Stimulated activated CD8-positive, alpha-beta memory T cell treated with anti-CD3 and anti-CD28 coated beads, Interleukin-15, amount 100 ng/mL, for 1 hour (primary cell): Measurements from ENCODE around the gene NEK6.
A peak's percentile ranks its signal among the peaks of the same experiment; 100 is the strongest.

Experiments used
- DNase-seq: peaks from one replicate; pipeline ENCODE4 v3.0.0-alpha.2; 2020; ENCODE audit warnings: low read depth

The NEK6 gene

GRCh38 chr9:124296796-124297550 lies 39.2 kb downstream of the NEK6 start:
- no peak for DNase-seq

DNA sequence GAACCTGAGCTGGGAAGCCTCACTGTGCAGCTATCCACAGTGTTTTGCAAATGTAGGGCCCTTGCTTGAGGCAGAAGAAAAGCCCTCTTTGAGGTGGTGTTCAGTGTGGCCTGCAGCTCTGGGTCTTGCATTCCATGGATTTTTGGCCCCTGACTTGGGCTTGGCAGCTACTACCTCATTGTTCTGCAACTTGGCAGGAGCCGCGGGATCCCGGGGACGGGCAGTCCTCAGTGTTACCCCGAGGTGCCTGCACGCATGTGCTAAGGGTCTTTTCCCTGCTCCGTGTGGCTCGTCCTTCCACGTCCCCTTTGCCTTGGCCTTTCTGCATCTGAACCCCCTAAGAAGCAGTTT lies 39.8 kb downstream of the NEK6 start:
- DNase-seq: no peak

- no peak for DNase-seq
Observed at GRCh38 chr9:124297915-124298645, 40.3 kb downstream of the NEK6 start.

DNA sequence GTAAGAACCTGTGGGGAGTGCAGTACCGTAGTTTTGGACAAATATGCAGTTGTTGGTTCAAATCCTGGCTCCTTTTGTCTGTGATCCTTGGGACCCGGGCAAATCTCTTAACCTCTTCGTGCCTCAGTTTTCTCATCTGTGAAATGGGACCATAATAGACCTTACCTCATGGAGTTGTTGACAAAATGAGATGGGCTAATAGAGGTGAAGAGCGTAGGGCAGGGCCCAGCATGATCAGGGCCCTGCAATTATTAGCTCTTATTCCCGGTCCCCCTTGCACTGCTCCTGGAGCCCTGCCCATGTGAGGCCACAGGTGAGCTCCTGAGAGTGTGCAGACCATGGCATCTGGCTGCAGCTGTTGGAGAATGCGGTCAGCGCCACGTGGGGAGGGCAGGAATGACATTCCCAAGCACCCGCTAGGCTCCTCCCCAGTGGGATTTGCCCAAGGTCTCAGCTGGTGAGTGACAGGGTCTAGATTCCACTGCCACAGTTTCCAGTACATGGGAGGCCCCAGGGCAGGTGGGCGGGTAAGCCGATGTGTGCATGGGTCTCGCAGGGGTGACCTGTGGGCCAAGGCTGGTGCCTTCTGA lies 41.0 kb downstream of the NEK6 start:
- DNase-seq: no peak

DNA sequence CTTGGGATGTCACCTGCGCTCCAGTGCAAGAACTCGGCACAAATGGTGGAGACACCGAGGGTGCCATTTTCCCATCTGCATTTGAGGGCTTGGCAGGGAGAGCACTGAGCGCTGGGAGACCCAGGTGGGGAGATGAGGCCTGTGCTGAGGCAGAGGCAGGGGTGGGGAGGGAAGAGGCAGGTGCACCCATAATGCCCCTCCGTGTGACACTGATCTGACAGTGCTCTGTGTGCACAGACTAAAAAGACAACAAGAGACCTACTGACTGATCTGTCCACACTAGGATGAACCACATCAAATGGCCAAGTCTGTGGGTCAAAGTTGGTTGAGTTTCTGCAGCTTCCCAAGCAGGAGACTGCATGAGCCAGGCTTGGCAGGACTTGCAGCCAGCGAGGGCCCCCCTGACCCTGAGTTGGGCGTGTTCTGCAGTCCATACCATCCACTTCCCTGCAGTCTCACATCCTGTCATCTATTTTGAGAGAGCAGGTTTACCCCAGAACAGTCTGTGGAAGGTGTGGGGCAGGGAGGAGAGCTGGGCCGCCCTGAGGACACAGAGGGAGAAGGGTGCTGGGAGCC lies 41.9 kb downstream of the NEK6 start:
- DNase-seq: no peak

DNA sequence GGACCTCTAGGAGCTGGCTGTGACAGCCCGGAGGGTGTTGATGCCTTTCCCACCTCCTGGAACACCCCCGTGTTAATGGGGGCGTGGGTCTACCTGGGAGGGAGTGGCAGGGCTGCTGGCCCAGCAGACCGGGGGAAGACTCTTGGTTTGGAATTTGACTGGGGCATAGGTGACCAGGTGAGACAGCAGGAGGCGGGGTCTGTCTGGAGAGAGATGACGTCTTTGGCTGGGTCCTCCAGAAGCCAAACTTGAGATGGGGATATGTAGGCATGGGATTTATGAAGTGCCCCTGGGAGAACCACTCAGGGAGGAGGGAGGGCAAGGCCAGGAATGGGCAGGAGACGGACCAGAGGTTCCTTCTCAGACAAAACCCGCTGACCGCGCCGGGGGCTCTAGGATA lies 42.6 kb downstream of the NEK6 start:
- no peak for DNase-seq

GRCh38 chr9:124302921-124303320 lies 45.2 kb downstream of the NEK6 start:
- DNase-seq: no peak

DNA sequence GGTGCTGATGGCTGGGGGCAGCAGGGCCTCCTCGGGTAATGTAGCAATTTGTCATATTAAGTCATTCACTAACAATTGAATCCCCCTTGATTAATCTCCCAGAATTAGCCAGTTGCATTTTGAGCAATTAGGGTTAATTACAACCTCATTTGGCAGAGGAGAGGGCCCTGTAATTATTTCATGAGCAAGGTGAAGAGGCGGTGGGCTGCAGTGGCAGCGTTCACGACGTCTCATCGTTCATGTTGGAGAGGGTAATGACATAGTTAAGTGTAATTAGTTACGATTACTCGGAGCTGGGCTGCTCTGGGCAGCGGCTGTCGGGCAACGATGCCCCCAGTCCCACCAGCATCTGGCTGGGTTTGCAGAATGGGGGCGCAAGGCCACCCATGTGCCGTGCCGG lies 46.0 kb downstream of the NEK6 start:
- DNase-seq: no peak

- DNase-seq: no peak
Observed at GRCh38 chr9:124304285-124304684, 46.5 kb downstream of the NEK6 start.

DNA sequence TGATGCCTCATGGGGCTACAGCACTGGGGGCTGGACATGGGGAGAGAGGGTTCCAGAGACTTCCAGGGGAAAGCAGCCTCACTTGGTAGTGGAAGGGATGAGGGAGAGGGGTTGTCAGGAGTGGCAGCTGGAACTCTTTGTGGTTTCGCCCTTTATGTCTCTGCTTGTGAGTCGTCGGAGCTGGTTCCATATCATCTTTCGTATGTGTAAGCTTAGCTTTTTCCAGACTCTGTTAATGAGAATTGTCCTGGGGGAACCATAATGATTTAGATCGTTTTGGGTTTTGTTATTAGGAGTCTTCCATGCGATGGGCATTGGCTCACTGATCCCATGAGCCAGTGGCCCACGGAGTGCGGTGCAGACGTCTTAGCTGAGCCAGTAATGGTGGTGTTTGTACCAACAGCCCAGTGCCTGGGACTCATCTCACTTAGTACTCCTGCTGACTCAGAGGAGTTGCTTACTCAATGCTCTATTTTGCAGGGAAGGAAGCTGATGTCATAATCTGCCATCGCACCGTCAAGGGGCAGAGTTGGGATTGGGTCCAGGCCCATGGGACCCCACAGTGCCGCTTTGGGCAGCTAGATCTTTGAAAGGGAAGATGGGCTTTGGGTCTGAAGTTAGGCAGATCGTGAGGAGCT lies 48.5 kb downstream of the NEK6 start:
- DNase-seq: no peak

GRCh38 chr9:124307379-124308030 lies 49.8 kb downstream of the NEK6 start:
- no peak for DNase-seq

DNA sequence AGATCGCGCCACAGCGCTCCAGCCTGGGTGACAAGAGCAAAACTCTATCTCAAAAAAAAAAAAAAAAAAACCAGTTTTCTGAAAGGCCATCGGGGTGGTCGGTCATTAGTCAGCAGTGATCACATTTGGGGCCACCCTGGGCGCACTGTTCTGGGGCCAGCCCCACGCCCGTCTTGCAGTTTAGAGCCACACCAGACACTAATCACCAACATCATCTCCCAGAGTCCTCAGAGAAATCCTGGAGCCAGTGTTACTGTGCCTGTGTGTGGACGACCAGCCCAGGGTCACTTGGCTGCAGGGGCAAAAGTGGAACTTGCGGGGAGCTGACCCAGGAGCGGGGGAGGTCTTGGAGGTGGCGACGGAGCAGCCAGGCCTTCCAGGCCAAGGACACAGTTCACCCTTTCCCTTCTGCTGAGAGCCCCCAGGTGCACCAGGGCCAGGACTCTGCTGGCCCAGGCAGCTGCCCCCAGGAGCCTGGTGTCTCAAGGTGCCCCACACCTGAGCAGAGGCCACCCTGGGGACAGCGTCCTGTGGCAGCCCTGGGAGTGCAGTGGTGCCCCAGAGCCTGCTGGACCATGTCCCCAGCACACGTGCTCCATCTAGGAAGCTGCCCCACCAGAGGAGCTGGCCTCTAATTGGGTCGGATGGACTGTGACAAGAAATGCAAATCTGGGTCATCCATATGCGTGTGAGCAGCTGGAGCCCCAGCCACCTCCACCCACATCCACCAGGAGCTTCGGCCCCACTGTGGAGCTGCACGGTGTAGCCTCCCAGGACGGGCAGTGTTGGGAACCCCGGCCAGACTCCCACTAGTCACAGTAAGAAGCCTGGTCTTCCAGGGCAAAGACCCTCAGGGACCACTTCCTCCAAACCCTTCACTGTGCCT lies 51.1 kb downstream of the NEK6 start:
- no peak for DNase-seq

- no peak for DNase-seq
Observed at GRCh38 chr9:124309667-124310084, 51.9 kb downstream of the NEK6 start.

GRCh38 chr9:124311283-124311682 lies 53.5 kb downstream of the NEK6 start:
- no peak for DNase-seq

GRCh38 chr9:124312290-124313265 lies 54.8 kb downstream of the NEK6 start:
- no peak for DNase-seq

- DNase-seq: no peak
Observed at GRCh38 chr9:124313940-124314339, 56.2 kb downstream of the NEK6 start.

GRCh38 chr9:124315882-124316281 lies 58.1 kb downstream of the NEK6 start:
- DNase-seq: no peak

- peak; percentile 4 for DNase-seq
Observed at GRCh38 chr9:124320062-124320973, 62.6 kb downstream of the NEK6 start.

- DNase-seq: no peak
Observed at GRCh38 chr9:124321416-124321815, 63.7 kb downstream of the NEK6 start.
